Mesothelial cell of epicardium (in vitro differentiated cells): ENCODE measurements around the gene CYBB. TPM values are rescaled to one million over a fixed set of nuclear protein-coding genes. Genes with fewer than 3 reads are reported as not detected.
A peak's percentile ranks its signal among the peaks of the same experiment; 100 is the strongest.

Experiments used
- DNase-seq, 2 experiments: peaks; one replicate each; pipeline ENCODE4 v3.0.0; 2021; ENCODE audit warnings: low spot score in 2 of 2; ENCODE audit not compliant: unreplicated experiment in 2 of 2
- H3K27ac Mint-ChIP-seq: 2 replicates; pipeline ENCODE4 v1.8.0; 2021; ENCODE audit warnings: mixed read lengths
- H3K27me3 Mint-ChIP-seq: 2 replicates; pipeline ENCODE4 v1.8.0; 2021; ENCODE audit warnings: low read depth, mixed read lengths
- H3K36me3 Mint-ChIP-seq: 2 replicates; pipeline ENCODE4 v1.8.0; 2021; ENCODE audit warnings: mixed read lengths
- H3K4me1 Mint-ChIP-seq: 2 replicates; pipeline ENCODE4 v1.8.0; 2021; ENCODE audit warnings: mixed read lengths
- H3K4me3 Mint-ChIP-seq: 2 replicates; pipeline ENCODE4 v1.8.0; 2021; ENCODE audit warnings: mild to moderate bottlenecking, moderate library complexity, mixed read lengths
- H3K9me3 Mint-ChIP-seq: 2 replicates; pipeline ENCODE4 v1.8.0; 2021; ENCODE audit warnings: mixed read lengths
- CTCF ChIP-seq: fragments of 200-600 bp; sonication (generic); IDR thresholded peaks from one replicate; pipeline ENCODE4 v1.5.0; 2021; ENCODE audit warnings: antibody characterized with exemption; ENCODE audit not compliant: unreplicated experiment
- total RNA-seq: library from RNA; stranded (reverse); gene quantifications from 3 replicates; pipeline ENCODE4 v1.2.1, GENCODE V29; 2021

The CYBB gene
- total RNA-seq, 1 donor from 2014 or later, result 0.07 TPM

- no peaks in the 10 kb centered on the region for H3K36me3 Mint-ChIP-seq
- no peak for DNase-seq
- H3K27ac Mint-ChIP-seq, result no peak overlapping the region
- no peak overlapping the region for H3K4me3 Mint-ChIP-seq
- no peaks in the 10 kb centered on the region for H3K4me1 Mint-ChIP-seq
- TF ChIP-seq CTCF, result no peak
- H3K9me3 Mint-ChIP-seq, result peaks cover 9% of the 10 kb centered on the region
- no peaks in the 10 kb centered on the region for H3K27me3 Mint-ChIP-seq
These were observed 50.5 kb downstream of the CYBB start for GRCh38 chrX:37830371-37830770.

GRCh38 chrX:37834937-37835336, 55.1 kb downstream of the CYBB start:
- peaks cover 9% of the 10 kb centered on the region for H3K9me3 Mint-ChIP-seq
- H3K27ac Mint-ChIP-seq, result no peak overlapping the region
- no peaks in the 10 kb centered on the region for H3K27me3 Mint-ChIP-seq
- H3K36me3 Mint-ChIP-seq, result peaks cover 9% of the 10 kb centered on the region
- no peak for DNase-seq
- TF ChIP-seq CTCF, result no peak
- no peaks in the 10 kb centered on the region for H3K4me1 Mint-ChIP-seq
- no peak overlapping the region for H3K4me3 Mint-ChIP-seq

GRCh38 chrX:37840931-37841330, 61.1 kb downstream of the CYBB start:
- DNase-seq, result no peak
- Mint-ChIP-seq H3K4me3 (no peak overlapping the region), H3K4me1 (no peaks in the 10 kb centered on the region), H3K36me3 (peaks cover 14% of the 10 kb centered on the region), H3K27me3 (no peaks in the 10 kb centered on the region), H3K27ac (no peak overlapping the region), H3K9me3 (peaks cover 6% of the 10 kb centered on the region)
- no peak for TF ChIP-seq CTCF

- no peak for TF ChIP-seq CTCF
- Mint-ChIP-seq H3K9me3 (peaks cover 12% of the 10 kb centered on the region), H3K4me1 (peaks cover 3% of the 10 kb centered on the region), H3K27me3 (no peaks in the 10 kb centered on the region), H3K4me3 (no peak overlapping the region), H3K36me3 (peaks cover 5% of the 10 kb centered on the region), H3K27ac (peak overlapping the region; percentile 25)
- no peak for DNase-seq
These were observed 64.8 kb downstream of the CYBB start for GRCh38 chrX:37844622-37845021.

GRCh38 chrX:37846141-37846540, 66.3 kb downstream of the CYBB start:
- no peak for TF ChIP-seq CTCF
- H3K36me3 Mint-ChIP-seq, result peaks cover 2% of the 10 kb centered on the region
- H3K4me3 Mint-ChIP-seq, result peak overlapping the region; percentile 80
- H3K4me1 Mint-ChIP-seq, result peaks cover 3% of the 10 kb centered on the region
- H3K27ac Mint-ChIP-seq, result peak overlapping the region; percentile 3
- no peak for DNase-seq
- H3K27me3 Mint-ChIP-seq, result no peaks in the 10 kb centered on the region
- H3K9me3 Mint-ChIP-seq, result peaks cover 9% of the 10 kb centered on the region

- no peaks in the 10 kb centered on the region for H3K27me3 Mint-ChIP-seq
- peak overlapping the region; percentile 80 for H3K4me3 Mint-ChIP-seq
- H3K27ac Mint-ChIP-seq, result peak overlapping the region; percentile 3
- peaks cover 9% of the 10 kb centered on the region for H3K9me3 Mint-ChIP-seq
- peaks cover 3% of the 10 kb centered on the region for H3K4me1 Mint-ChIP-seq
- TF ChIP-seq CTCF, result no peak
- no peaks in the 10 kb centered on the region for H3K36me3 Mint-ChIP-seq
- no peak for DNase-seq
These were observed 66.7 kb downstream of the CYBB start for GRCh38 chrX:37846558-37846933.
